GM15510 (cell line): ENCODE measurements around the gene GLT1D1.

Source experiments
- POLR2A ChIP-seq: IDR thresholded peaks from 3 replicates; pipeline ENCODE4 v1.6.1; 2011; ENCODE audit warnings: borderline replicate concordance; ENCODE audit not compliant: insufficient read length; ENCODE audit errors: extremely low read depth

GLT1D1 gene

DNA sequence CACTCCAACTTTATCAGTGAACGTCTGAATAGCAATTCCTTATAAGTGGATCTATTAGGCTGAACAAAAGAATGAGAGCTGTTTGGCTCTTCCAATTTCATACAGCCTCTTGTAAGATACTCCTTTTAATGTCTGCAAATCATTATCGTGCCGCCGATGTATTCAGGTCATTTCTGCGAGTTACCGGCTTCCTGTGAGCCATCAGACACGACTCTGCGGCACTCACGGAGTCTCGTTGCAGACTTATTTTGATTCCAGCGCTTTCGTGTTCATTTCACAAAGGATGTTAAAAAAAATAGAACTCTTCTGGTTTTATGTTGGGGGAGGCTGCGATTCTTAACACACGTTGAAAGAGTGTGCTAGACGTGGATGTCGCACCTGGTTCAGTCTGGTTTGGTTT, 106.6 kb downstream of the GLT1D1 start:
- no peak for TF ChIP-seq POLR2A

DNA sequence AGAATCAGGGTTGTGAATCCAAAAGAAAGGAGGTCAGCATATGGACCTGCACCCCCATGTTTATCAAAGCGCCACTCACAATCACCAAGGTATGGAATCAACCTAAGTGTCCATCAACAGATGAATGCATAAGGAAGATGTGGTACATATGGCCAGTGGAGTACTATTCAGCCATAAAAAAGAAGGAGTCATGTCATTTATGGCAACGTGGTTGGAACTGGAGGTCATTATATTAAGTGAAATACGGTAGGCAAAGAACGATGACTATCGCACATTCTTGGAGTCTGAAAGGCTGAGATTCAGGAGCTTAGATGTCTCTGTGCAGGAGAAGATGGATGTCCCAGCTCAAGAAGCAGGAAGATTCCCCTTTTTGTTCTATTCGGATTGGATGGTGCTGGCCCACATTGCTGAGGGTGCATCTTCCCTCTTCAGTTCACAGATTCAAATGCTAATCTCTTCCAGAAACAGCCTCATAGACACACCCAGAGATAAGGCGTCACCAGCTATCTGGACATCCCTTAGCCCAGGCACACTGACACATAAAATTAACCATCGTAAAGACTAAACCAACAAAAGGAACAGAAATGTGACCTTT, 108.1 kb downstream of the GLT1D1 start:
- TF ChIP-seq POLR2A, result no peak

DNA sequence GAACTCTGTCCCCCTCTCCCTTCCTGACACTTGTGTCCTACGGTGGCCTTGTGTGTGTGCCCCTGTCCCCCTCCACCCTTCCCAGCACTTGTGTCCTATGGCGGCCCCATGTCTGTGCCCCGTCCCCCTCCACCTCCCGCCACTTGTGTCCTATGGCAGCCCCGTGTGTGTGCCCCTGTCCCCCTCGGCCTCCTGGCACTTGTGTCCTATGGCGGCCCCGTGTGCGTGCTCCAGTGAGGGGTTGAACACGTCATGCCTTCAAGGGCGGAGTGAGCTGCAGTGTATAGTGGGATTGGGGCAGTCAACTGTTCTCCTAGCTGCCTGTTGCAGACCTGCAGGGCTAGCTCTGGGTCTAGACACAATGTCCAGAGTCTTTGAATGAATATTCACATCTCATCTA, 108.7 kb downstream of the GLT1D1 start:
- TF ChIP-seq POLR2A, result no peak

DNA sequence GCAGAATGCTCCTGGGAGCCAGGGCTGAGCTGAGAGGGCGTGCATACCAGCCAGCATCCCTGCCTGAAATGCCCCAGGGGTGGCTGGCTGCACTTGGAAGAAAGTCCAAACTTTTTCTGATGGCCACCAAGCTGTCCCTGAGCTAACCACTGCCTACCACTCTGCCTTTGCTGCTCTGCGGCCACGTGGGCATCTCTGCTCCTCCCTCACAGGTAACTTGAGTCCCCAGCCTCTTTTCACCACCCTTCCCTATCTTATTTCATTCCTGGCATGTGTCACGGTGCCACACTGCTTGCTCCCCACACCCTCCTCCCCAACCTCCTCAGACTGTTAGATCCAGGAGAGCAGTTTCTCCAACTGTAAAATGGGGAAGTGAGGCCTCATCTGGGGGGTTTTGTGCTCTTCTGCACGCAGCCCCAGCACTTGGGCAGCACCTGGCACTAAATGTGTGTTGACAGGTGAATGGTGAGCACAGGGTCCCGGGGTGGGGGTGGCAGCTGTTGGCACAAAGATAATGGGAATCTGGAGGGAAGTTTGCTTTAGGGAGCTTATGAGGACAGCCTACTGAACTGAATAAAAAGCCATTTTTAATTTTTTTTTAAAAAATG, 113.0 kb downstream of the GLT1D1 start:
- TF ChIP-seq POLR2A, result no peak

DNA sequence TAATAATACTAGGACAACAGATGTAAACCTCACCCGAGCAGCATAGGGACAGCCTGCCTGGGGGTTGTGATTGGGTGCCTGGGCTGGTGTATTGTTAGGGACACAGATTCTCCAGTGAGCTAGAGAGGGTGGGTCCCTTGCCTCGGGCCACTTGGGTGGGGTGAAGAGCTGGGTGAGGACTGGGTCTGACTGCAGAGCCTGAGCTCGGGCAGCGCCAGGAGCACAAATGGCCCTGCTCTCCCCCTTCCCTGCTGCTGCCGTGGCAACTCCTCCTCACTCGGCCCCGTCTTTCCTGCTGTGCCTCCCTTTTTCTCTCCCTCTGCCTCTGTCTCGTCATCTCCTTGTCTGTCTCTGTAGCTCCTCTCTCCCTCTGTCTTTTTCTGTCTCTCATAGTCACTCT, 115.4 kb downstream of the GLT1D1 start:
- no peak for TF ChIP-seq POLR2A

DNA sequence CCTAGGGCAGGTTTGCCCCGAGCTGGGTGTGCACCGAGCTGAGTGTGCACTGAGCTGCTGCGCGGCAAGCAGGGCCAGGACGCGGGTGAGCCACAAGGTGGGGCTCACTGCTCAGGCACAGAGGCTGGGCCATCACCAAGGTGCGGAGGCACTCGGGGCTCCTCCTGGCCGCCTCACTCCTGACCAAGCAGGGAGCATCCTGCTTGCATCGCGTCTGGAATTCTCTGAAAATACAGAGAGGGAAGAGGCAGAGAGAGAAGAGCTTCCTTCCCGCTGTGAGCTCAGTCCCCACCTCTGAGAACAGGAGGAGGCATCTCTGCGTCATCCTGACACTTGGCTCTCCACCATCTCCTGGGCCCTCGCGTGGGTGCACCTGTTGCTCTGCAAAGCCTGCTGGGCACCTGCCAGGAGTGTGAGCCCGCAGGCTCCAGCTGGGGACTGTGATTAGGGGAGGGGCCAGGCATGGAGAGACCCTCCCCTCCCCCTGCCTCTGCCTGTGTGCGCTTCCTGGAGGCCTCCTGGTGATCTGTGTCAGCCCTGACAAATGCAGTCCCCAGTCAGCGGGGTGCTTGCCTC, 116.3 kb downstream of the GLT1D1 start:
- TF ChIP-seq POLR2A, result no peak

DNA sequence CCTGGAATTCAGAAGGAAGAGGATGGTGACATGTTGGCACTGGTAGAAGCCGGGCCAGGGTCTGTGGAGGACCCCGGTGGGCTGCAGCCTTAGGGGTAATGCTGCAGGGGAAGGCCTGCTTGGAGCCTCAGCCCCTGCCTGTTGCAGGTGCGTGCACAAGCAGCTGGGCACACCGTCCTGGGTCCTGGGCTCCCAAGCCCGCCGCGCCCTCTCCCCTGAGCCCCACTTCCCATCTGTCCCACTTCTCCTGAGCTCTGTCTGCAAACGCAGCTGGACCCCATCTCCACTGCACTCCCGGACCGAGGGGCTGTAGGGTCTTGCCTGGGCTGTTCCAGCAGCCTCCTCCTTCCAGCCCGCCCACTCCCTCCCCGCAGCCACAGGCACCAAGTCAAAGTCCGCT, 116.8 kb downstream of the GLT1D1 start:
- TF ChIP-seq POLR2A, result no peak

DNA sequence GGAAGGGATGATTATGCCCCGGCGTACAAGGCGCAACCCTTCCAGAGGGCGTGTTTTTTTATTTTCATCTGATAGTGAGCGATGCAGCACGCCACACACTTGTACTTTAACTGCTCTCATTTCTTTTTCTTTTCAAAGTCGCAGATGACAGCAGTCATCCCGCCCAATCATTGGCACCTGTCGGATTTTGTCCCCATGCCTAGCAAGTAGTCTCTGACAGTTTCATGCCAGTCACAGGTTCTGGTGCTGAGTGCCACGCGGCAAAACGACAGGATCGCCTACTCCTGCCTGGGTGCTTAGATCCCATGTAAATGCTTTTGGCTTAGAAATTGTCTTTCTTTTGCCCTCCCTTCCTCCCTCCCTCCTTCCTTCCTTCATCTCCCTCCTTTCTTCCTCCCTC, 117.7 kb downstream of the GLT1D1 start:
- TF ChIP-seq POLR2A, result no peak

DNA sequence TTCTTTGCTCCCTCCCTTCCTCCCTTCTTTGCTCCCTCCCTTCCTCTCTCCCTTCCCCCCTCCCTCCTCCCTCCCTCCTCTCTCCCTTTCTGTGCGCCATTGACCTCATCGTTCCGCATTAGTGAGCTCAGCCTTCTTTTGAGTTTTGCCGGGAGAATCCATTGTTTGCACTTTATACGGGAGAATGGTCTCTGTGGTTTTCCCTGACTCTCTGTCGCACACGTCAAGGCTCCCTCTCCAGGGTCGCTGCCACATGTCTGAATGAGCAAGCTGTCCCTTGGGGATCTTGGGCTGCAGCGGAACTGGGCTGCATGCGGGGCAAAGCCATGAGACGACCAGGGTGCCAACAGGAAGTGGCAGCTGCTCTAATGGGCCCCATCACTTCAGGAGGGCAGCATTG, 118.5 kb downstream of the GLT1D1 start:
- no peak for TF ChIP-seq POLR2A

DNA sequence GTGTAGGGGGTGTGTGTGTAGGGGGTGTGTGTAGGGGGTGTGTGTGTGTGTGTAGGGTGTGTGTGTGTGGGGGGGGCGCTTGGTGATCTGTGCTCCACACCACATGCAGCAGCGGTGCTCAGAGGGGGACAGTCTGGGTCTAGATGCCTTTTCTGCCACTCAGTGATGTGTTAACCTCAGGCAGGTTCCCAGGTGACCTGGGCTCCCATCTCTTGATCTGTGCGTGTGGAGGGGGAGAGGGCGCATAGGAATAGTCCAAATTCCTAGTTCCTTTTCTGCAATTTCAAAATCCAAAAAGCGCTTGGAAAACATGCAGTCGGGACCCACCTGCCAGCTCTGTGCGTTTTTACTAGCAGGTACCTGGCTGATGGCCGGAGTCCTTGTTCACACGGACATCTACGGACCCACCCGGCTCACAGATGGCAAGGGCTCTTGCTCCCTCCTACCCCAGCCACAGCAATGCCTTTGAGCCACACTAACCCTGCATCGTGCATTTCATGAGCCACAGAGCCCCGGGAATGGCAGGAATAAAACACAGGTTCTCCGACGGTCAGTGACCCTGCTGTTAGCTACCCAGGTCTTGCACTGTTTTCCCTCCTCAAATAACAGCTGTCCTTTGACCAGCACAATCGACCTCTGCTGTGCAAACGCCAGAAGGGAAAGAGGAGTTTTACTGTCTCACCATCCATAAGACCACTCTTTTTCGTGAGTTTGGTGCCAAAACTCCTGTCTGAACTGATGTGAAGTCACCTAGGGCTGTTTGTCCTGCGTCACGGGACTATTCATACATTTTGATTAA, 120.8 kb downstream of the GLT1D1 start:
- TF ChIP-seq POLR2A, result no peak

DNA sequence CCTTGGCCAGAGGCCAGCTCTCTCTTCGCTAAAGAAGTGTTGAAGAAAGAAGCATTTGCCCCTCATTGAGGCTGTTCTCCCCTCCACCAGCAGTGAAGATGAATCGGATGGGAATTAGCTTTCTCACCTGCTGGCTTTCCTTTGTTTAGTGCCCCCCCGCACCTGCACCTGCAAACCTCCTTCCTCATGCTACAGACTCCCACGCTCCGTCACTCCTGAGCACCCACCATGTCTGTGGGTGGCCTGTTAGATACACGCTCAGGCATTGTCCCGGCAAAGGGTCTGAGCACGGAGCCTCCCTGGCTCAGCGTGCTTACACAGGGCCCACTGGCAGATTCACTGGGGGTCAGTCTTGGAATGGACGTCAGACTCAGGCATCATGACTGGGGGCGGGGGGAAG, 121.6 kb downstream of the GLT1D1 start:
- no peak for TF ChIP-seq POLR2A

DNA sequence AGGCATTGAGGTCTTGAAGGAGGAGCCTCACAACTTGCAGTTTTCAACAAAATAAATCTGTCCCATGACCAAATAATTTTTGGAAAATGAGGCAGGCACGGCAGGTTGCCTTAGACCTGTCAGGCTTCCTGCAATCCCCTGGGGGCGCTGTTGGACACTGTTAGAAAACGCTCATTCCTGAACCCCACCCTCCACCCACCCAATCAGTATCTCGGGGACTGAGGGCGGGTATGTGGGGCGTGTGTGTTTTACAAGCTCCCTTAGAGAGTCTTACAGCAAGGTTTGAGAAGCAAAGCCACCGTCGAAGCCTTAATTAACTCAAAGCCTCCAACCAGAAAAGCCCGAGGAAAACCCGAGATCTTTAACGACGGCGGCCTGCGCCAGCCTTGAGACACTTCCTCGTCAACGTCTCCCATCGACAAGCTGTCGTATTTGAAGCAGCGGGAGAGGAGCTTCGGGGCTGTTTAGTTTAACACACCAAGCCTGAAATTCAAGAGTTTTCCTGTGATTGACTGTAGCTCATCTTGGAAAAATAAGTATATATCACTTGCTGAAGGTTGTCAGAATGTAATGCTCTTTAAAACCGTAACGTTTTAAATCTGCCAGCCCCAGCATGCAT, 123.0 kb downstream of the GLT1D1 start:
- TF ChIP-seq POLR2A, result no peak

DNA sequence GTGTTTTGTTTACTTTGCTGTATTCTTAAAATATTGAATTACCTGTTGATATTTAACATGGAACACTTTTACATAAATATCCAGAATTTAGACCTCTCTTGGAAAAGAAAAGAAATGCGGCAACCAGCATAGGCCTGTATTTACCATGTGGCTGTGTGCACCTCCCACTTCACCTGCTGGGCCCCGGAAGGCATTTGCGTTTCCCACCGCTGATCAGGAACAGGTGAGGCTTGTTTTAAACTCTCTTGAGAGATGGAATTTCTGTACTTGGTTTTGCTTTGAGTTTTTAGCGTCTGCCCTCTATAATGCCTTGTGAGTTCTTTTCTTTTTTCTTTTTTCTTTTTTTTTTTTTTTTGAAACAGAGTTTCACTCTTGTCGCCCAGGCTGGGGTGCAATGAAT, 124.2 kb downstream of the GLT1D1 start:
- no peak for TF ChIP-seq POLR2A

DNA sequence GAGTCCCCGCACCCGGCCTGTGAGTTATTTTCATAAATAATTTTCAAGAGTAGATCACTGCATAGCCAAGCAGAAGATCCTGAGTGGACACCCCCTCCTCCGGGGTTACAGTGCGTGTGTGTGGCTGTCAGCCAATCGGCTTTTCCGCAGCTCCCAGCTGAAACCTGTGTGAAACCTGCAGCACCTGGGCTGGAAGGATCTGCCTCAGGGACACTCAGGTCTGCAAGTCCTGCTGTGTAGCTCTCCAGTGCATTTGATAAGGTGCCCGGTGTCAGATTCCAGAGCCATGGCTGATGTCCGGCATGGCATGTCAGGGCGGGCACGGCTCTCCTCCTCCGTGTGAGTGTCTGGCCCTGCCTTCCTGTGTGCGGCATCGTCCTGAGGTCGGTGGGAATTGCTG, 124.8 kb downstream of the GLT1D1 start:
- no peak for TF ChIP-seq POLR2A

DNA sequence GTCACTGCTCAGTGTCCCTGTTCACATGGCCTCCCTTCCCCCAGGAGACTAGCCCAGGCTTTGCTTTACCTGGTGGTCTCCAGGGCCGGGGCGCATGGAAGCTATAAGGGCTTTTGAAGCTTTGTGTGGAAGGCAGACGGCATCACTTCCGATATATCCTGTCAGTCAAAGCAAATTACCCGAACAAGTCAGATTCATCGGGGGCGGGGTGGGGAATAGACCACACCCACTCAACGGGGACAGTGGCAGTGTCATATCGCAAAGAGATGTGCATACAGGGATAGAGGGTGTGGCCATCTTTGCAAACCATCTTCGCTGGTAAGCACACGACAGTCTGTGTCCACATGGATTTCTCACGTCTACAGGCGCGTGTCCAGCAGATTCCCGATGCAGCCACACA, 127.3 kb downstream of the GLT1D1 start:
- no peak for TF ChIP-seq POLR2A
